Measurements from ENCODE around the gene ZNF274.

Gene ZNF274

DNA sequence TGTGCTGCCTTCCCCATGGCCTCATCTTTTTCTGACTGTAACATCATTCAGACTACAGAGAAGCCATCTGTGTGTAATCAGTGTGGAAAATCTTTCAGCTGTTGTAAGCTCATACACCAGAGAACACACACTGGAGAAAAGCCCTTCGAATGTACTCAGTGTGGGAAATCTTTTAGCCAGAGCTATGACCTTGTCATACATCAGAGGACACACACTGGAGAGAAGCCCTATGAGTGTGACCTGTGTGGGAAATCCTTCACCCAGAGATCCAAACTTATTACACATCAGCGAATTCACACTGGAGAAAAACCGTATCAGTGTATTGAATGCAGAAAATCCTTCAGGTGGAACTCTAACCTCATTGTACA lies 78.7 kb downstream of the ZNF274 start:
- TF ChIP-seq CTCF (IDR thresholded peaks at IDR 0.05; ENCODE audit: insufficient read depth, missing control alignments), result no peak
- no peak for DNase-seq (ENCODE audit: insufficient read length, low spot score)
- no peak for FAIRE-seq

- DNase-seq (ENCODE audit: insufficient read length, low spot score) (no peak), FAIRE-seq (no peak)
- no peak for TF ChIP-seq CTCF (IDR thresholded peaks at IDR 0.05; ENCODE audit: insufficient read depth, missing control alignments)
These were observed 79.4 kb downstream of the ZNF274 start for GRCh38 chr19:58261968-58262921.

GRCh38 chr19:58262922-58263296 lies 80.0 kb downstream of the ZNF274 start:
- DNase-seq (ENCODE audit: insufficient read length, low spot score) (no peak), FAIRE-seq (no peak)
- no peak for TF ChIP-seq CTCF (IDR thresholded peaks at IDR 0.05; ENCODE audit: insufficient read depth, missing control alignments)

Measured in D721Med (cell line).